Measurements from ENCODE around the gene RBPJ.
A peak's percentile ranks its signal among the peaks of the same experiment; 100 is the strongest.

Gene RBPJ

DNA sequence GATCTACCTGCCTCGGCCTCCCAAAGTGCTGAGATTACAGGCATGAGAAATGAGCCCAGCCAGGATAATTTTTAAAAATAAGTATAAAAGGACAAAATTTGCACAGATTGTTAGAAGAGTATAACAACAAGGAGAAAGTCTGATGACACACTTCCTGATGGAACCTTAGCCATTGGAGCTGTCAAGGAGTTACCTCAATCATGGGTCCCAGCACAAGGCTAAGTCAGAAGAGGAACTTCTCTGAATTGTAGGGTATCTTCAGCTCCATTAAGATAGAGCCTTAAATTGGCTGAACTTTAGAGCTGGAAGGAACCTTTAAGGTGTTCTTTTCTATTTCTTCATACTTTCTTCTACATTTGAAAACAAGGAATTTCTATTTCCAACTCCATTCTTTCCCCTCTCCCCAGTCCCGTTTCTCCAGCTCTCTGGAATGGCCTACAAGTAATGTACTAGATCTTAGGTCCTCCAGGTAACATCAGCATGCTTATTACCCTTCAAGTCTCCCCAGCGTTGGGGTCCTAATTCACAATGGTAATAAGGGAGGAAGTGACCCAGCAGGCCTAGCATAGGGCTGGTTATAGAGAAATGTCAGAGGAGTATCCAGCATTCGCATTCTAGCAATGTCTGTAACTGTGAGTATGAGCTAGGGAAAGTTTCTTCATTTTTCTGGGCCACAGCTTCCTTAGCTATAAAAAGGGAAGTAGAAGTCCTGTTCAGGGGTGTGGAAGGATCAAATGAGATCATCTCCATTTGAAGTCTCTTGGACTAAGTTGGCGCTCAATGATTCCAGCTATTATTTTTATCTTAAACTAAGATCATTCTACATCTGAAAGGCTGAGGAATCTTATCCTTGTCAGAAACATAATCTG, 18.5 kb upstream of the RBPJ start:
- peak; percentile 91 to 92 for DNase-seq

DNA sequence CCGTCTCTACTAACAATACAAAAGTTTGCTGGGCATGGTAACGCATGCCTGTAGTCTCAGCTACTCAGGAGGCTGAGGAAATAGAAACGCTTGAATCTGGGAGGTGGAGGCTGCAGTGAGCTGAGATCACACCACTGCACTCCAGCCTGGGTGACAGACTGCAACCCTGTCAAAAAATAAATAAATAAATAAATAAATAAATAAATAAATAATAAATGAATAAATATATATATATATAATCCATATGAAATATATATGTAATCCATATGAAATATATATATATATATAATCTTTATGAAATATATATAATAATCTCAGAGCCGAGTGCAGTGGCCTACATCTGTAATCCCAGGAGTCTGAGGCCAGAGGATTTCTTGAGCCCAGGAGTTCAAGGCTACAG, 17.8 kb upstream of the RBPJ start:
- no peak for DNase-seq

GRCh38 chr4:26307037-26307800, 13.6 kb upstream of the RBPJ start:
- no peak for DNase-seq

DNA sequence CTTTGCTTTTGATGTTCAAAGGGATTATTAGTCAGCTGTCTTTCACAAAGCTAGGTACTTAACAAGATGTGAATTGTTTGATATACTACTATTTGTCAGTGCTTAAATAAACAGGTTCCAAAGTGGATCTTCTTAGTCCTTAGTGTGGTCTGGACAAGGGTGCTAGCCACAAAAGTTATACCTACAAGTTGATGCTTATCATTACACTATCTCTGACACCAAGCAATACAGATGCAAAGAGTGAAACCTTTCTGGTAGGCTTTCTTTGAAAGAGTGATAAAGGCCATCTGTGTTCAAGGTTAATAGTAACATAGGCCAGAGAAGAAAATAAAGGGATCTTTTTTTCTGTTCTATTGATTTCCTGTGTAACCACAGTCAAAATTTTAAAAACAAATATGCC, 12.2 kb upstream of the RBPJ start:
- no peak for DNase-seq

DNA sequence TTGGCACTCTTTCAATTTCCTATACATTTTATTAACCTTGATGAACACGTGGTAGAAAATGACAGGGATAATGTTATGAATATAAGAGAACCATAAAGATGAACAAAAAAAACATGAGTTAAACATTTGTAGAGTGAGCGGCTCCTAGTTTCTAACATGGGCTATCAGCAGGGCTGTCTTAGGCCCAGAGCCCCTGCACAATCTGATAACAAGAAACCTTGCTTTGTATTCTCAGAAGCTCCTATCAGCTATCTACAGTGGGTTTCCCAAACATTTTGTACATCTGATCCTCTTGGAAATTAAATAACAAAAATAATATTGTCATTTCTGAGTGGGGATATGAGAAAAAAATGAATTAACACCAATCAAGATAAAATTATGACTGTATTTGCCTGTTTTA, 10.6 kb upstream of the RBPJ start:
- DNase-seq, result no peak

DNA sequence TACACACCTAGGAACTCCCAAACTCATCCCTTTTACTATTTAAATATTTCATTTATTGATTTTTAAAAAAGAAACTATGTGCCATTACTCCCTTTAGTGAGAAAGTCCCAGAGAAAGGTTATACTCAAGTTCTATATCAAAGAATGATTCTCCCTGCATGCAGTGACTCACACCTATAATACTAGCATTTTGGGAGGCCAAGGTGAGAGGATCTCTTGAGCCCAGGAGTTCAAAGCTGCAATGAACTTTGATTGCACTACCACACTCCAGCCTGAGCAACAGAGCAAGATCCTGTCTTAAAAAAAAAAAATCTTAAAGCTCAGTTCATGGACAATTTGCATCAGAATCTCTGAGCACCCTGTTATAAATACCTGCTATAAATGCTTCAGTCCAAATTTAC, 9.2 kb upstream of the RBPJ start:
- DNase-seq, result no peak

GRCh38 chr4:26315316-26315932, 5.4 kb upstream of the RBPJ start:
- DNase-seq, result peak; percentile 38 to 48

DNA sequence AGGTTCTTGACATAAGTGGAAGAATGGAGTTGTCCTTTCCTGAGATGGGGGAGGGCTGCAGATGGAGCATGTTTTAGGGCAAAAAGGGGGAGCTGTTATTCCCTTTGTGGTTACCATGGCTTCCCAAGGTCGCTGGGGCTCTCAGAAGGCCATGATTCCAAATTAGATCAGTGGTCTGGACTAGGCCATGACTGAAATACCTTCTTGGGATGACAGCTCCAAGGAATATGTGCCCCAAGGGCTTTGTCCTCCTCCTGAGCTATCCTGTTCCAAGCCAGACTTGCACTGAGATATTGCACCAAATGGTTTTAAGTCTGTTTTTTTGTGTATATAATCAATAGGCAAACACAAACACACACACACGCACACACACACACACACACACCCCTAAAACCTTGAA, 3.0 kb upstream of the RBPJ start:
- DNase-seq, result no peak

DNA sequence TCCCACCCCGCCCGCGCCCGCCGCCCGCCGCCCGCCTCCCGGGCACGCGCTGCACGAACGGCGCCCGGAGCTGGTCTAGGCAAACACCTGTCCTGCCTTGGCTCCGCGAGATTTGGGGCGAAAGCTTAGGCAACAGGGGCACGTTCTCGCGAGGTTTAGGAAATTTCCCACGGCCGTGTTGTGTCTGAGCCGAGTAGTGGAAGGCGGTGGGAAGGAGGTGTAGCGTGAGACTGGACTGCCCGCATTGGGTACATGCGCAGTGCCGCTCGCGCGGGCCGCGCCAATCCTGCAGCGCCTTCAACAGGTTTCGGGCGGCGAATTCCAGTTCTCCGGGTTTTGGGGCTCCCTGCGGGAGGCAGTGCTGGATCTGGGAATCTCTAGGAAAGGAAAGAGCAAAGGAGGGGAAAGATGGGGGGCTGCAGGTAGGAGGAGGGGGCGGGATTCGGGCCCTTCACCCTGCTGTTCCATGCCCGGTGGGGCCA, 1.3 kb upstream of the RBPJ start:
- DNase-seq, result peak; percentile 97 to 98

- peak in 1 of 2 experiments; percentile 52 for DNase-seq
Observed at GRCh38 chr4:26319949-26320537, 771 bp upstream of the RBPJ start.

DNA sequence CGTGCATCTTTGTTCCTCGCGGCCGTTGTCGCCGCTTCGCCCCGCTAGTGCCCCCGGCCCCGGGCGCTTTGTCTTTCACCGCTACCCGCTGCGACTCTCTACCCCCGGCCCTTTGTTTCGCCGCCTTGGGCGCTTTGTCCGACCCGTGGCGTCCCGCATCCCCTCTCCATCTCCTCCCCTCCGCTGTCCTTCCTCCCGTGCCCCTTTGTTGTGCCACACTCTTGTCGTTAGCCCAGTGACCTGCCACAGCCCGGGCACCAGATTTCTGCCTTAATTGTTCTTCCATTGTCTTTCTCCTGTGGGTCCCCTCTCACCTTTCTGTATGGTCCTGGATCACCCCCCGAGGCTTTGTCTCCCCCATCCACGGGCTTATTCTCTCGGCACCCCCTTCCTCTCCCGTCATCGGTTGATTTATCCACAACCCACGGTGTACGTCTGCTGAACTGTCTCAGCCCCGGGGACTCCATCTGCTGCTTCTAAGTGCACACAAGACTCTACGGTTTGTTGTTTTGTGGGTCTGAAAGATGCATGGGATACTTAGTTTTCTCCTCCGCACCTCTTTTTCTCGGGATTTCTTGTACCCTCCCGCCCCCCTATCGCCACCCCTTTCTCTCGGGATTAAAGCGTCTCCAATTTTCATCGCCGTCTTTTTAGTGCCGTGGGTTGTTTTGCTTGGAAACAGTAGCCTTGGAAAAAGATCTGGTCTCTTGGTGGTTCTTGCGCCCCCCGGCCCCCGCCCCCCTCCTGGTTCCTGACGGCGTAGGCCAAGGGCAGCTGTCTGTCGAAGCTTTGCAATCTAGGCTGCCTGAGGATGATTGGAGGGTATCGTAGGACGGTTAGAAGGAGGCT, 783 bp downstream of the RBPJ start:
- DNase-seq, result peak; percentile 36 to 46

- DNase-seq, result no peak
Observed at GRCh38 chr4:26322346-26322745, 1.5 kb downstream of the RBPJ start.

DNA sequence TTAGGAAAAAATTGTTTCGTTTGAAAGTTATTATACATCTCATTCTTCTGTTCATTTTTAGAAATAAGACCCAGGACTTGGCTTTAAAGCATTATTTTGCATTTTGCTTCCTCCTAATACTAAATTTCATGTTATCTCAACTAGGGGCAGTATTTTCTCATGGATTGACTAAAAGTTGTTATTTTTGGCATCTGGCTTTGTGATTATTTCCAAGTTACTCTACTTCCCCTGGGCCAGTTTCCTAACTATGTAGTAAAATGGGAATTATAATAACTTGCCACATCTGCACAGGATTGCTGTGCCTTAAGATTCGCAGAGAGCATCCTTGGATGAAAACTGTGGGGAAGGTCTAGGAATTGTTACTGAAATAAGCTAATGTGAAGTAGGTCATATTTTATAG, 3.0 kb downstream of the RBPJ start:
- no peak for DNase-seq

GRCh38 chr4:26325191-26325590, 4.4 kb downstream of the RBPJ start:
- DNase-seq, result peak; percentile 63 to 76

DNA sequence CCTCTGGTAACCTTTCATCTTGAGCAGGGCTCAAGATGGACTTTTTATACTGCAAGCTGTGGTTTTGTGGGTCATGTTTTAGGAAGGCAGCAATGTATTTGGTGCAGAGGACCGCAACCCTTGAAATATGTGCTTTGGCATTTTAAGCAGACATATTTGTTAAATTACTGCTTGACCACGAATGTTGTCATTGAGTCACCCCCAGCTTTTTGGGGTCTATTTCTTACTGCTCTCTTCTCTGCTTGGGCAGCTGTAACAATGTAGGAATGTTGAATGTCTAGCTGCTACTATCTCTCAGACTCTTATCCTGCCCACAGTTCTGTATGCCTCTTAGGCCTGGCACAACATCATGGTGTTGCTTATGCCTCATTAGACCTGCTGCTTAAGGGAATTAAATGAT, 6.0 kb downstream of the RBPJ start:
- no peak for DNase-seq

- peak; percentile 73 to 81 for DNase-seq
Observed at GRCh38 chr4:26330186-26330787, 9.5 kb downstream of the RBPJ start.

GRCh38 chr4:26330946-26331345, 10.1 kb downstream of the RBPJ start:
- DNase-seq, result no peak

DNA sequence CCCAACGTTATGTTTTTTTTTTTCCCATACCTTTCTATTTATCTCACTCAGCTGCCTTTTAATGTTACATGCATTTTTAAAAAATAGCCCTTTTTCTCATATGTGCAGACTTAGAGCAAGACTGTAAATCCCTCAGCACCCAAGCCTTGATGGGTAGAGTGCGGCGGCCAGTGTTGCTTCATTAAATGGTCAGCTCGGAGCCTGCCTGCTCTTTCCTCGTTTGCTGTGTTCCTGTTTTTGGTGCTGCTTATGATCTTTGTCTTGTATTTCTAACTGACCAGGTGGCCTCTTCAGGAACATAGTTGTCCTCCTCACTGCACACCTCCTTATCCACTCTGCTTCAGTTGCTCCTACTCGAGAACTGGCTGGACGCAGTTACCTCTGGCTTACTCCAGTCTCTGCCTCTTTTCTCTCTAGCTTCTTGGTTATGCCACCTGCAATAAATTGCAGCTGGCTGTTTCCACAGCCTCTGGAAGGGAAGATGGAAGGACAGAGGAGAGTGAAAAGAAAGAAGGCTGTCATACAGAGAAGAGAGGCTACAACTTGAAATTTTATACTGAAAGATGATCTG, 10.7 kb downstream of the RBPJ start:
- DNase-seq, result no peak

DNA sequence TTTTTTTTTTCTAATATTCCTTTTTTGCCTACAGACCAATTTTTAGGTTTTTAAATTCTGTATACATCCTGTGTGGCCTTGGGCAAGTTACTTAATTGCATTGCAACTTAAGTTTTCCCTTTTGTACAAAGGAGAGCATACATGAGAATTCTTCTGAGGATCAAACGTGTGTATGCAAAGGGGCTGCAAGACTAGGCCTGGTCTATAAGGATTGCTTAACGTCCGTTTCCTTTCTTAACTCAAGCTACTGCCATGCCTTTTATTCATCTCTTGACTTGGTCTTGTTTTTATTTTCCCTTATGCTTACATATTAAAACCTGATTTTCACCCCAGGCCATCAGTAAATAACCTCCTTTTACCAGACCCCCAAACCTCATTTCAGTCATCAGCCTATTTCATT, 13.6 kb downstream of the RBPJ start:
- peak; percentile 31 to 41 for DNase-seq

GRCh38 chr4:26337612-26338011, 16.8 kb downstream of the RBPJ start:
- peak; percentile 16 to 29 for DNase-seq

DNA sequence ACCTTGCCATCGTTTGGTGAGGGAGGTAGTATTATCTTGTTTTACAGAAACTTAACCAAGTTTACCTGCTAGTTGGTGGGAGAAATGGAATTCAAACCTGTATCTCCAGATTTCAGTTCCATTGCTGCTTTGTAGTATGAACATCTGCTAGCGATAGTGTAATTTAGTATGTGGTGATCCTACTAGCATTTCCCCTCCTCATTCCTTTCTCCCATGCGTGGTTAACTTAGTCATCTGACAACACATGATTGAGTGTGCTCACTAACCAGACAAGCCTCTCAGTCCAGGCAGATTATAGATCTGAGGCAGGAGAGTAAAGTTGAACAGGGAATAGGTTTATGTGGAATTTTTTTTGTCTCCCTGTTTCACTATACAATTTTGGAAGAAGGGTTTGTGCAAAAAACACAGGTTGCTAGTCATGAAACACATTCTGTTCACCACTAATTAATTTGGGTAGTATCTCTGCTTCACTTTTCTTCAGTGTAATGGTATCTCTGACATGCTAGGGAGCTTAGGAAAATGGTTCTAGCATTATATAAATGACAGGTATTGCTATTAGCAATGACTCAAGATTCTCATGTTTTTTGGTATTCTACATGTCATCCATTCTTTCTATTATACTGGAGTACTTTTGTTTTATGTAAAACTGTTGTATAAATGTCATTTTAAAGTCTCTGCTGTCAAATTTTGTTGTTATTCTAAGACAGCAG, 21.7 kb downstream of the RBPJ start:
- peak in 1 of 2 experiments; percentile 31 for DNase-seq
